Spleen (tissue), 11 donors: ENCODE data around the gene BIVM. TPM values are rescaled to one million over a fixed set of nuclear protein-coding genes. Genes with fewer than 3 reads are reported as not detected.

Experiments
- DNase-seq: peaks from one replicate; pipeline ENCODE4 v3.0.0-alpha.2; 2020
- H3K27ac ChIP-seq, 8 donors: fragments of 200-600 bp; sonication (generic) in 7 of 8; 1 replicate in 4 of 8; 2 replicates in 4 of 8; pipeline versions ENCODE4 v1.5.0 to v1.8.0; 2016 to 2021; ENCODE audit warnings: inconsistent platforms in 4 of 8, mild to moderate bottlenecking in 4 of 8, moderate library complexity in 1 of 8
- H3K27me3 ChIP-seq, 7 donors: fragments of 200-600 bp; sonication (generic) in 6 of 7; replicated peaks in 1 of 7; 1 replicate in 4 of 7; 2 replicates in 3 of 7; pipeline versions ENCODE4 v1.5.0 to v1.8.0; 2016 to 2021; ENCODE audit warnings: inconsistent platforms in 3 of 7, mild to moderate bottlenecking in 1 of 7
- H3K36me3 ChIP-seq, 6 donors: fragments of 200-600 bp; sonication (generic) in 5 of 6; 1 replicate in 4 of 6; 2 replicates in 2 of 6; pipeline versions ENCODE4 v1.5.0 to v1.8.0; 2016 to 2021; ENCODE audit warnings: inconsistent platforms in 2 of 6
- H3K4me1 ChIP-seq, 6 donors: fragments of 200-600 bp; sonication (generic) in 5 of 6; 1 replicate in 3 of 6; 2 replicates in 3 of 6; pipeline versions ENCODE4 v1.5.0 to v1.8.0; 2016 to 2021; ENCODE audit warnings: inconsistent platforms in 3 of 6
- H3K4me3 ChIP-seq, 8 donors: fragments of 200-600 bp; sonication (generic) in 7 of 8; 1 replicate in 4 of 8; 2 replicates in 4 of 8; pipeline versions ENCODE4 v1.5.0 to v1.8.0; 2016 to 2021; ENCODE audit warnings: inconsistent platforms in 4 of 8, mild to moderate bottlenecking in 4 of 8, moderate library complexity in 2 of 8
- H3K9me3 ChIP-seq, 8 donors: fragments of 200-600 bp; sonication (generic) in 7 of 8; 1 replicate in 4 of 8; 2 replicates in 4 of 8; pipeline versions ENCODE4 v1.5.0 to v1.8.0; 2016 to 2021; ENCODE audit warnings: inconsistent platforms in 4 of 8
- CTCF ChIP-seq, 11 experiments: fragments of 200-600 bp in 7 of 11; fragments of 450-650 bp in 4 of 11; sonication (generic) in 4 of 11; IDR thresholded peaks in 8 of 11; conservative IDR thresholded peaks in 3 of 11; 1 replicate in 7 of 11; 2 replicates in 4 of 11; pipeline versions ENCODE4 v1.4.0 to v1.8.0; 2016 to 2021; ENCODE audit warnings: antibody characterized with exemption in 11 of 11, inconsistent platforms in 4 of 11, mild to moderate bottlenecking in 1 of 11
- POLR2A ChIP-seq, 3 donors: fragments of 450-650 bp; IDR thresholded peaks; one replicate each; pipeline ENCODE4 v1.5.1; 2017; ENCODE audit warnings: antibody characterized with exemption in 3 of 3, mild to moderate bottlenecking in 1 of 3
- POLR2AphosphoS5 ChIP-seq, 3 donors: sonication (generic); formaldehyde crosslinking; IDR thresholded peaks; one replicate each; pipeline ENCODE4 v1.5.1; 2017; ENCODE audit warnings: antibody characterized with exemption in 3 of 3
- WGBS, 5 donors: extraction: QIAGEN DNeasy Blood & Tissue Kit in 3 of 5; methylation state at CpG; one replicate each; pipeline versions ENCODE4 v1.1.5 to v1.1.7; 2013 to 2018; 5-methylcytosine and 5-hydroxymethylcytosine counted together
- intact Hi-C: fragments of 100-400 bp; cut with DNase I; formaldehyde crosslinking; loops from one replicate; pipeline ENCODE4 v1.15.0; 2023; ENCODE audit warnings: low total_unique reads
- polyA plus RNA-seq, 3 donors: library from polyadenylated mRNA; stranded (reverse); fragments of 200-250 nt; gene quantifications; one replicate each; pipeline ENCODE4 v1.2.1, GENCODE V29; 2013
- total RNA-seq, 7 donors: library from RNA; depleted of rRNA in 3 of 7; stranded (reverse); fragments of >200 nt in 3 of 7; fragmentation: NEBNext Ultra II Directional in 4 of 7; extraction: Animal tissue kit (Norgen Biotek cat#: 25700) in 4 of 7; gene quantifications; one replicate each; pipeline versions ENCODE4 v1.1.0 to v1.2.1, GENCODE V29; 2016 to 2021
- donor health status: healthy with polysubstance abuse.
- donor health status: DM: no; HTN: no; CAD: no; lungs with moderate emphysema.
- donor health status: DM: no; HTN: no; CAD: no.
- donor health status: Bipolar disorder and iron deficiency.
- donor health status: healthy.
- donor health status: DM: no; HTN: no; CAD: no.
- donor health status: DM: yes; HTN: yes; CAD: no.

The BIVM gene
- total and polyA plus RNA-seq, 10 donors: 6.0 to 30.4 (median 15.6) TPM

- 86 to 100% (median 100%) methylated on average over 1 of the region's 1 CpG for WGBS, 5 donors
- no peak overlapping the region for H3K4me3 ChIP-seq
- intact Hi-C loops: no loop called here
- peaks cover 0 to 7% (median 0%) of the 10 kb centered on the region in 8 donors for H3K9me3 ChIP-seq
- no peak overlapping the region for H3K27ac ChIP-seq
- H3K4me1 ChIP-seq: peaks cover 0 to 13% (median 3%) of the 10 kb centered on the region in 6 donors
- no peaks in the 10 kb centered on the region for H3K36me3 ChIP-seq
- no peak for DNase-seq
- no peak for TF ChIP-seq CTCF (IDR thresholded peaks at IDR 0.05 in 8 of 11, conservative IDR thresholded peaks at IDR 0.05 in 3 of 11)
- no peak for TF ChIP-seq POLR2A (IDR thresholded peaks at IDR 0.05)
- no peak for TF ChIP-seq POLR2AphosphoS5 (IDR thresholded peaks at IDR 0.05)
- no peaks in the 10 kb centered on the region for H3K27me3 ChIP-seq
Measured at GRCh38 chr13:102781591-102781990, 17.3 kb upstream of the BIVM start.

- peaks cover 0 to 19% (median 0%) of the 10 kb centered on the region in 6 donors for H3K36me3 ChIP-seq
- H3K4me3 ChIP-seq: no peak overlapping the region
- 85 to 96% (median 93%) methylated on average over 3 of the region's 3 CpGs for WGBS, 5 donors
- TF ChIP-seq CTCF (IDR thresholded peaks at IDR 0.05 in 8 of 11, conservative IDR thresholded peaks at IDR 0.05 in 3 of 11) (no peak), POLR2A (IDR thresholded peaks at IDR 0.05) (no peak), POLR2AphosphoS5 (IDR thresholded peaks at IDR 0.05) (no peak)
- peaks cover 0 to 5% (median 0%) of the 10 kb centered on the region in 6 donors for H3K4me1 ChIP-seq
- no peak overlapping the region for H3K27ac ChIP-seq
- intact Hi-C loops: no loop called here
- H3K9me3 ChIP-seq: peaks cover 0 to 7% (median 0%) of the 10 kb centered on the region in 8 donors
- no peak for DNase-seq
- no peaks in the 10 kb centered on the region for H3K27me3 ChIP-seq
Measured at GRCh38 chr13:102784483-102784882, 14.4 kb upstream of the BIVM start.

GRCh38 chr13:102788683-102789082 is 10.2 kb upstream of the BIVM start:
- Histone ChIP-seq H3K27me3 (no peaks in the 10 kb centered on the region), H3K36me3 (peaks cover 0 to 38% (median 0%) of the 10 kb centered on the region in 6 donors), H3K4me1 (no peaks in the 10 kb centered on the region), H3K4me3 (no peak overlapping the region), H3K9me3 (no peaks in the 10 kb centered on the region), H3K27ac (no peak overlapping the region)
- DNase-seq: no peak
- TF ChIP-seq POLR2A (IDR thresholded peaks at IDR 0.05) (no peak), CTCF (IDR thresholded peaks at IDR 0.05 in 8 of 11, conservative IDR thresholded peaks at IDR 0.05 in 3 of 11) (no peak), POLR2AphosphoS5 (IDR thresholded peaks at IDR 0.05) (no peak)
- 92 to 98% (median 95%) methylated on average over 6 to 8 of the region's 8 CpGs for WGBS, 5 donors
- intact Hi-C loops: no loop called here

- Histone ChIP-seq H3K36me3 (peaks cover 0 to 38% (median 0%) of the 10 kb centered on the region in 6 donors), H3K27ac (no peak overlapping the region), H3K27me3 (no peaks in the 10 kb centered on the region), H3K4me1 (peaks cover 0 to 2% (median under 1%) of the 10 kb centered on the region in 6 donors), H3K9me3 (no peaks in the 10 kb centered on the region), H3K4me3 (no peak overlapping the region)
- no peak for DNase-seq
- no peak for TF ChIP-seq CTCF (IDR thresholded peaks at IDR 0.05 in 8 of 11, conservative IDR thresholded peaks at IDR 0.05 in 3 of 11)
- TF ChIP-seq POLR2AphosphoS5 (IDR thresholded peaks at IDR 0.05): no peak
- no peak for TF ChIP-seq POLR2A (IDR thresholded peaks at IDR 0.05)
- intact Hi-C loops: no loop called here
- 60 to 84% (median 77%) methylated on average over 1 of the region's 1 CpG for WGBS, 5 donors
Measured at GRCh38 chr13:102792396-102792795, 6.5 kb upstream of the BIVM start.
